Anterior cingulate cortex (tissue), 58 donors: ENCODE results near the gene CRYBA2.

ENCODE experiments used
- DNase-seq, 58 donors: peaks; one replicate each; lab custom pipeline; 2025; lab: John Stamatoyannopoulos, UW

Gene CRYBA2

GRCh38 chr2:218959141-218959731, 34.0 kb downstream of the CRYBA2 start, which contains the start of gene CDK5R2:
Gene CDK5R2 (plus strand): TSS chr2:218959666. CDS start chr2:218959821, 155 bp downstream.
- peak in 56 of 58 donors; percentile 21 to 95 (median 74) for DNase-seq

GRCh38 chr2:218958276-218958675, 34.9 kb downstream of the CRYBA2 start:
- no peak for DNase-seq

DNA sequence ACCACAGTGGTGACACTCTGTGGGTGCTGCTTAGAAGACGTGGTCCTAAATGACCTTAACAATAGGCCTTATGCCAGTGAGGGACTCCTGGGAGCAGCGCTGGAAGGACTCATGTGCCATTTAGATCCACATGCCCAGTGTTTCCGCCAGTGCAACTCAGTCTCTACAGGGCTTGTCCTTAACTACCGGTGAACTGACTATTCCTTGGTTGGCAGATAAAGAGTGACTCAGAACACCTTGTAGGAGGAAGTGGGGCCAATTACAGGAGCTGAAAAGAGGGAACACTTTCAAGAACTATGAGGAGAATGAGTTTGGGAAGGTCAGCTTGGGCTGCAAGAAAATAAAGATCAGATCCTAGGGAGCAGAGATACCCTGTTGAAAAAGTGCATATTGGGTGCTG, 35.6 kb downstream of the CRYBA2 start:
- DNase-seq = no peak

GRCh38 chr2:218956039-218956438, 37.2 kb downstream of the CRYBA2 start:
- DNase-seq = no peak

- DNase-seq = peak in 39 of 58 donors; percentile 7 to 83 (median 49)
Observed at GRCh38 chr2:218954541-218955300, 38.5 kb downstream of the CRYBA2 start.

- DNase-seq = no peak
Observed at GRCh38 chr2:218953366-218953954, 39.8 kb downstream of the CRYBA2 start.

- no peak for DNase-seq
Observed at GRCh38 chr2:218952160-218952559, 41.1 kb downstream of the CRYBA2 start.

DNA sequence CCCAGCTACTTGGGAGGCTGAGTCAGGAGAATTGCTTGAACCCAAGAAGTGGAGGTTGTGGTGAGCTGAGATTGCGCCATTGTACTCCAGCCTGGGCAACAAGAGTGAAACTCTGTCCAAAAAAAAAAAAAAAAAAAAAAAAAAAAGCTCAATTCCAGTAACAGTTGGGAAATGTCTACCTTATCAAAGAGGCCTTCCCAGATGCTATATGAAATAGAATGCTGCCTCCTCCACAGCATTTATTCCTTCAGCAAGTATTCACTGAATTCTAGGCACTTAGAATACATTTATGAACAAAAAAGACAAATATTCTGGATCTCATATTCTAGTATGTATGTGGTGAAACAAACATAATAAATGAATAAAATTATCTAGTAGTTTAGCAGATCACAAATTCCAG, 46.6 kb downstream of the CRYBA2 start:
- DNase-seq = no peak

DNA sequence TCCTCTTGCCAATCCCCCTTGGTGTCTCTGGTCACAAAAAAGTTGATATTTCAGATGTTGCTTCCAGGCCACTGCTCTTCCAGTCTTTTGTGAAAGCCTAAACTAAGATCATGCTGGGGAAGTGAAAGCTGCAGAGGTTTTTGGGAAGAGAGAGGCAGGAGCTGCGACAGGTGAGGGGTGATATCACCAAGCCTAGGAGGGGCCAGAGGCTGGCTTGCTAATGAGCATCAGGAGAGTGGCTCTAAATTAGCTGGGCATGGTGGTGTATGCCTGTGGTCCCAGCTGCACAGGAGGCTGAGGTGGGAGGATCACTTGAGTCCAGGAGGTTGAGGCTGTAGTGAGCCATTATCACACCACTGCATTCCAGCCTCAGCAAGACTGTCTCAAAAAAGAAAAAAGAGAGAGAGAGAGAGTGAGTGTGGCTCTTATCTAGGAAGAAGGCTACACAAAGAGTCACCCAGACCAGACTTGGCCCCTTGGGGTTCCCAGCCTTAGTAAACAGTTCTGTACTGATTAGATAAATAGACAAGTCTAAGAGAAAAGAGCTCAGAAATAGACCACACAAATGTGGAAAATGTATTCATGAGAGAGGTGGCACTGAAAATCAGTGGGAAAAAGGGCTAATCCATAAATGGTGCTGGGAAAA, 48.3 kb downstream of the CRYBA2 start:
- no peak for DNase-seq
